ENCODE data around the gene OPCML. TPM values are rescaled to one million over a fixed set of nuclear protein-coding genes. Genes with fewer than 3 reads are reported as not detected.

The OPCML gene
- total and polyA plus RNA-seq, 2 experiments from 2014 or later = 1.2 to 4.4 TPM

DNA sequence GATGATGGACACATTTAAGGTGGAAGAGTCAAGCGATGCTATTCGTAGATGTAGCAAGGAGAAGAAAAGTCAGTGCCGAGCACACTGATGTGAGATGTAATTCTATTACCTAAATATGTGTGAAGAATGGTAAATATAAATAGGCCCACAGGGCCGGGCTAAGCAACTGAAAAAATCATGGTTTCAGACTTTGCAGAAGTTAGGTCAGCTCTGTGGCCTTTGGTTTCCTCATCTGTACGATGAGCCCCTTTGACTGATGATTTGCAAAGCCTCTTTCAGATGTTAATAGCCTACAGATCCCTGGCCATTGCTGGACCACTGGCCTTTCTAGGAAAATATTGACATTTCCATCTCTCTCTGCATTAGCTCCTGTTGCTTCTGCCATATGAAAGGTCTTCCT is 570.8 kb downstream of the OPCML start:
- no peaks in the 10 kb centered on the region for H3K27me3 ChIP-seq (ENCODE audit: insufficient read depth)
- H3K9me2 ChIP-seq (ENCODE audit: insufficient read depth) = peaks cover 5% of the 10 kb centered on the region; the same call in 1 of the 2 replicates
- Mint-ChIP-seq H3K27ac (no peak overlapping the region), H3K4me1 (peaks cover 23% of the 10 kb centered on the region), H3K9me3 (no peaks in the 10 kb centered on the region), H3K4me3 (no peak overlapping the region), H3K27me3 (ENCODE audit: insufficient read depth, low read depth, poor library complexity) (peaks cover 2% of the 10 kb centered on the region), H3K36me3 (ENCODE audit: low read depth) (no peaks in the 10 kb centered on the region)
- H3K79me2 ChIP-seq (replicated peaks; ENCODE audit: insufficient read depth) = no peaks in the 10 kb centered on the region
- peaks cover 15% of the 10 kb centered on the region for H3K4me1 ChIP-seq (ENCODE audit: insufficient read depth)
- TF ChIP-seq POLR2AphosphoS5 (IDR thresholded peaks at IDR 0.05; ENCODE audit: low read depth) (no peak), CREB1 (CRISPR knock-in tag; IDR thresholded peaks at IDR 0.05; ENCODE audit: low read depth) (no peak), EZH2phosphoT487 (IDR thresholded peaks at IDR 0.05; ENCODE audit: unreplicated experiment) (no peak), NANOG (IDR thresholded peaks at IDR 0.05; ENCODE audit: borderline replicate concordance) (no peak), CTCF (conservative IDR thresholded peaks at IDR 0.05; ENCODE audit: low read depth in 2 of 2) (no peak), ZNF462 (CRISPR knock-in tag; IDR thresholded peaks at IDR 0.05) (no peak), JUNB (IDR thresholded peaks at IDR 0.05; ENCODE audit: unreplicated experiment) (no peak), ZNF331 (CRISPR knock-in tag; IDR thresholded peaks at IDR 0.05; ENCODE audit: low read depth) (no peak), STAT1 (IDR thresholded peaks at IDR 0.05; ENCODE audit: unreplicated experiment) (no peak), ZNF114 (CRISPR knock-in tag; IDR thresholded peaks at IDR 0.05) (no peak), EZH2 (IDR thresholded peaks at IDR 0.05; ENCODE audit: low read depth, unreplicated experiment) (no peak)
- TF ChIP-seq, protein P1, sequence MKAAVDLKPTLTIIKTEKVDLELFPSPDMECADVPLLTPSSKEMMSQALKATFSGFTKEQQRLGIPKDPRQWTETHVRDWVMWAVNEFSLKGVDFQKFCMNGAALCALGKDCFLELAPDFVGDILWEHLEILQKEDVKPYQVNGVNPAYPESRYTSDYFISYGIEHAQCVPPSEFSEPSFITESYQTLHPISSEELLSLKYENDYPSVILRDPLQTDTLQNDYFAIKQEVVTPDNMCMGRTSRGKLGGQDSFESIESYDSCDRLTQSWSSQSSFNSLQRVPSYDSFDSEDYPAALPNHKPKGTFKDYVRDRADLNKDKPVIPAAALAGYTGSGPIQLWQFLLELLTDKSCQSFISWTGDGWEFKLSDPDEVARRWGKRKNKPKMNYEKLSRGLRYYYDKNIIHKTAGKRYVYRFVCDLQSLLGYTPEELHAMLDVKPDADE (IDR thresholded peaks at IDR 0.05) = no peak
- TF ChIP-seq, protein P2, sequence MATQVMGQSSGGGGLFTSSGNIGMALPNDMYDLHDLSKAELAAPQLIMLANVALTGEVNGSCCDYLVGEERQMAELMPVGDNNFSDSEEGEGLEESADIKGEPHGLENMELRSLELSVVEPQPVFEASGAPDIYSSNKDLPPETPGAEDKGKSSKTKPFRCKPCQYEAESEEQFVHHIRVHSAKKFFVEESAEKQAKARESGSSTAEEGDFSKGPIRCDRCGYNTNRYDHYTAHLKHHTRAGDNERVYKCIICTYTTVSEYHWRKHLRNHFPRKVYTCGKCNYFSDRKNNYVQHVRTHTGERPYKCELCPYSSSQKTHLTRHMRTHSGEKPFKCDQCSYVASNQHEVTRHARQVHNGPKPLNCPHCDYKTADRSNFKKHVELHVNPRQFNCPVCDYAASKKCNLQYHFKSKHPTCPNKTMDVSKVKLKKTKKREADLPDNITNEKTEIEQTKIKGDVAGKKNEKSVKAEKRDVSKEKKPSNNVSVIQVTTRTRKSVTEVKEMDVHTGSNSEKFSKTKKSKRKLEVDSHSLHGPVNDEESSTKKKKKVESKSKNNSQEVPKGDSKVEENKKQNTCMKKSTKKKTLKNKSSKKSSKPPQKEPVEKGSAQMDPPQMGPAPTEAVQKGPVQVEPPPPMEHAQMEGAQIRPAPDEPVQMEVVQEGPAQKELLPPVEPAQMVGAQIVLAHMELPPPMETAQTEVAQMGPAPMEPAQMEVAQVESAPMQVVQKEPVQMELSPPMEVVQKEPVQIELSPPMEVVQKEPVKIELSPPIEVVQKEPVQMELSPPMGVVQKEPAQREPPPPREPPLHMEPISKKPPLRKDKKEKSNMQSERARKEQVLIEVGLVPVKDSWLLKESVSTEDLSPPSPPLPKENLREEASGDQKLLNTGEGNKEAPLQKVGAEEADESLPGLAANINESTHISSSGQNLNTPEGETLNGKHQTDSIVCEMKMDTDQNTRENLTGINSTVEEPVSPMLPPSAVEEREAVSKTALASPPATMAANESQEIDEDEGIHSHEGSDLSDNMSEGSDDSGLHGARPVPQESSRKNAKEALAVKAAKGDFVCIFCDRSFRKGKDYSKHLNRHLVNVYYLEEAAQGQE (IDR thresholded peaks at IDR 0.05; ENCODE audit: unreplicated experiment) = no peak
- DNase-seq (ENCODE audit: low spot score) (no peak), ATAC-seq (no peak)
- H4K20me1 ChIP-seq (replicated peaks; ENCODE audit: insufficient read depth) = no peaks in the 10 kb centered on the region
- H3K36me3 ChIP-seq (ENCODE audit: insufficient read depth) = no peaks in the 10 kb centered on the region
- no peaks in the 10 kb centered on the region for H3F3A ChIP-seq (replicated peaks; ENCODE audit: low read depth)
- no peak overlapping the region for H3K27ac ChIP-seq (ENCODE audit: low read depth)
- H3K4me3 ChIP-seq = no peak overlapping the region
- H3K4me2 ChIP-seq = no peak overlapping the region
- no peak overlapping the region for H2AFZ ChIP-seq

Measured in GM23338 (cell line).